HG03439 (cell line): ENCODE data around the gene LRGUK.

Experiments
- ATAC-seq: cut with Tn5 transposase; IDR thresholded peaks from one replicate; pipeline ENCODE4 v1.9.1; 2021; ENCODE audit warnings: mild to moderate bottlenecking, moderate library complexity; ENCODE audit not compliant: unreplicated experiment

Gene LRGUK

GRCh38 chr7:134298902-134299683, 172.0 kb downstream of the LRGUK start:
- ATAC-seq: no peak

DNA sequence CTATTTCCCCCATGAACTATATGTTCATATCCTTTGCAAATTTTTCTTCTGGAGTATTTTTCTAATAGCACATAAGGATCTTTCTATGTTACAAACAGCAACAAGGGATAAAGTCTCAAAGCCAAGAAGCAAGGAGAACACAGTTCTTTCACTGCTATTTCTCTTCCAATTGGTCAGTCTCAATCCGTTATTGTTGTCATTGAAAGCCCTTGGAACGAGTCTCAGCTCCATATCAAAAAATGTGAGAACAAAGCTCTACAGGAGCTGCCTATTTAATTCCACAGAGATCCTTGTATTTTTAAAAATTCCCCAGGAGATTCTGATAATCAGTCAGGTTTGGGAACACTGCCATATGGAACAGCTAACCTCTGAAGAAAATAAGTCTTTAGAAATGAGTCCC, 173.8 kb downstream of the LRGUK start:
- no peak for ATAC-seq

DNA sequence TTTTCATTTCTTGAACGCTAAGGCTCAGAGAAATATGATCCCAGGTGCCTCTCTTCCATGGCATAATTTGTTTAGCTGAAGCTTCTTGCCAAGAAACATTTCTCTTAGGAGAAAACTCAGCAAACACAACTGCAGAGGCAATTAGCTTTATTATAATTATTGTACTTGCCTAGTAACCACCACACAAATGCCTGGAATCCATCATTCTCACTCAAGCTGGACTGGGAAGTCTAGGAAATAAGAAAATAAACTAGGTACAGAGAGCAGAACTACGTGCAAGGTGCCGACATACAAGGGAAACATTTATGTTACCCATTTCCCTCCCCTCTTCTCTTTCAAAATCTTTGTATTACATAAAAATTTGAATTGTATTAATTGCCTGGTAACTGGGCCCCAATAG, 174.5 kb downstream of the LRGUK start:
- no peak for ATAC-seq

- no peak for ATAC-seq
Measured at GRCh38 chr7:134302120-134302519, 175.0 kb downstream of the LRGUK start.

GRCh38 chr7:134307320-134307719, 180.2 kb downstream of the LRGUK start:
- no peak for ATAC-seq

- no peak for ATAC-seq
Measured at GRCh38 chr7:134308548-134308947, 181.4 kb downstream of the LRGUK start.

- no peak for ATAC-seq
Measured at GRCh38 chr7:134311807-134312206, 184.7 kb downstream of the LRGUK start.

DNA sequence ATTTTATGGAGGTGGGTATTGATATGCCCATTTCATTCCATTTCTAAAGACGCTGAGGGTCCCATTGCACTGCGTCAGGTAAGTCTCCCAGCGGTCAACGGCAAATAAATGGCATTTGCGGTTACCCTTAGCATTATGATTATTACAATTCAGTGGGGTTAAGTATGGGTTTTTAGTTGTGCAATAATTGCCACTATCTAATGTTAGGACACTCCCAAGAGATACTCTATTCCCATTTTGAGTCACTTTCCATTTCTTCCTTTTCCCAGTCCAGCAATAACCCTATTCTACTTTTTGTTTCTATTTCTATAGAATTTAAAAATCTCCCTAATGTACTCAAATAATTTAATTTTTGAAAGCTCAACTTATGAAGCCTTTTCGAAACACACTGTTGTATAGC, 185.6 kb downstream of the LRGUK start:
- no peak for ATAC-seq

DNA sequence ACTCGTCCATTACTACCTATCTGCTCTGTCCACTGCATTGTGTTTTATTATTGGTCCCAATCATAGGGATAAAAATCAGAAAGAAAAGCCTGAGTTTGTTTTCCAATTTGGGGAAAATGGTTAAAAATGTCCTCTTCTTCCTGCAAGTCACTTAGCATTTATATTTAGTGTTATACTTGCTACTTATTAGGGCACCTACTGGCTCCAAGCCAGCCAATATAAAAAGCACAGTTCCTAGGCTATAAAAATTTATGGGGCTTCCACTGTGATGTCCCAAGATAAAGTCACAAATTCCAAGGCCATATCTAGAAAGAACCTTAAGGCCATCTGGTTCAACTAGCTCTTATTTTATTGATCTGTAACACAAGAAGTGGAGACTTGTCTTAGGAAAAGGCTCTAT, 186.4 kb downstream of the LRGUK start:
- no peak for ATAC-seq
